Immature natural killer cell (primary cell): ENCODE measurements around the gene ATP8B4. TPM values are rescaled to one million over a fixed set of nuclear protein-coding genes. Genes with fewer than 3 reads are reported as not detected.

Experiments used
- DNase-seq, 3 donors: peaks; one replicate each; pipeline ENCODE4 v3.0.0; 2022; ENCODE audit warnings: mixed read lengths in 1 of 3
- H3K27ac Mint-ChIP-seq, 6 donors: one replicate each; pipeline ENCODE4 v1.8.0; 2020; ENCODE audit warnings: mixed read lengths in 6 of 6, mild to moderate bottlenecking in 5 of 6, inconsistent platforms in 4 of 6, moderate library complexity in 3 of 6
- H3K27me3 Mint-ChIP-seq, 3 donors: one replicate each; pipeline ENCODE4 v1.8.0; 2020 to 2021; ENCODE audit warnings: low read depth in 3 of 3, mild to moderate bottlenecking in 3 of 3, mixed read lengths in 3 of 3, moderate library complexity in 3 of 3, inconsistent platforms in 1 of 3
- H3K36me3 Mint-ChIP-seq, 3 donors: one replicate each; pipeline ENCODE4 v1.8.0; 2020; ENCODE audit warnings: mixed read lengths in 3 of 3, inconsistent platforms in 2 of 3, mild to moderate bottlenecking in 2 of 3
- H3K4me1 Mint-ChIP-seq, 2 donors: one replicate each; pipeline ENCODE4 v1.8.0; 2020; ENCODE audit warnings: inconsistent platforms in 2 of 2, mild to moderate bottlenecking in 2 of 2, mixed read lengths in 2 of 2, moderate library complexity in 1 of 2
- H3K4me3 Mint-ChIP-seq, 5 donors: one replicate each; pipeline ENCODE4 v1.8.0; 2020; ENCODE audit warnings: mild to moderate bottlenecking in 5 of 5, mixed read lengths in 5 of 5, inconsistent platforms in 3 of 5, moderate library complexity in 3 of 5
- H3K9me3 Mint-ChIP-seq, 6 donors: one replicate each; pipeline ENCODE4 v1.8.0; 2020; ENCODE audit warnings: mild to moderate bottlenecking in 6 of 6, mixed read lengths in 6 of 6, inconsistent platforms in 4 of 6, moderate library complexity in 3 of 6
- polyA plus RNA-seq, 3 donors: library from polyadenylated mRNA; unstranded; fragments of 300-500 nt; fragmentation: Illumina TruSeq; gene quantifications; one replicate each; pipeline ENCODE4 v1.2.3, GENCODE V29; 2021

Gene ATP8B4
- polyA plus RNA-seq, 3 donors from 2014 or later: 10.8 to 22.7 (median 18.5) TPM

DNA sequence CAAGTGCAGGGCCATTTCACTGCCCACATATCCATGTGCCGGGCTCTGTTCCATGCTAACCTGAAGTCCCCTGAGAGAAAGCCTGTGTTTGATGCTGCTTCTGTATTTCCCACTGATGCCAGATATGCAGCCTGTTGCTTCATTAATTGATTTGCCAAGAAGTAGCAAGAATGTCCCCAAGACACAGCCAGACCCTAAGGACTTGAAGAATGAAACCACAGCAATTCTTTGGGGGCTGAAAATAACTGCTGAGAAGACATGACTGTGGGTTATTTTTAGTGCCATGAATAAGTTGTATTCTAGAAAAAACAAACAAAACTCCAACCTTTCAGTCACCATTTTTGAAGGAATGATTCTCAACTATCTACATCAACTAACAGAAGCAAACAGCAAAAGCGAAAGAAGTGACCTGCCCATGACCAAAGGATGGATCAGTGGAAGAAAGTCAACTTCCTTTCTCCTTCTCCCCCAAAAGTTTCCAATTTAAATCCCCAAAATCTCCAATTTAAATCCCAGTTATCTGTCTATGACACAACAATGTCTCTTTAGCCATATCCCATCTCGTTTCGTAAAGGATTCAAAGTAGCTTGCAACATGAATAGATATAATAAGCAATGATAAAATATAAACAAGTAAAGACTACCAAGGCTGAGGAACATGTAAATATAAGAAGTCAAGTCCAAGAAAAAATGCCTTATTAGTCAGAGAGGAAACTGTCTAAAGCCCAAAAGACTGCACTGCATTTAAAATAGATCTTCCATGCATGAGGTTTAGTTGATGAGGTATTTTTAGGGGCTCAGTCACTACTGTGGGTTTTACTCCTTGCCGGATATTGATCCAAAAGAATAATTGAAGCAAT, 271.4 kb downstream of the ATP8B4 start:
- Mint-ChIP-seq H3K4me1 (peaks cover 0 to 24% of the 10 kb centered on the region in 2 donors), H3K4me3 (no peak overlapping the region), H3K36me3 (peaks cover 70 to 82% (median 73%) of the 10 kb centered on the region in 3 donors), H3K27ac (no peak overlapping the region), H3K27me3 (peaks cover 0 to 4% (median 3%) of the 10 kb centered on the region in 3 donors), H3K9me3 (peaks cover 2 to 11% (median 9%) of the 10 kb centered on the region in 6 donors)
- DNase-seq: no peak

DNA sequence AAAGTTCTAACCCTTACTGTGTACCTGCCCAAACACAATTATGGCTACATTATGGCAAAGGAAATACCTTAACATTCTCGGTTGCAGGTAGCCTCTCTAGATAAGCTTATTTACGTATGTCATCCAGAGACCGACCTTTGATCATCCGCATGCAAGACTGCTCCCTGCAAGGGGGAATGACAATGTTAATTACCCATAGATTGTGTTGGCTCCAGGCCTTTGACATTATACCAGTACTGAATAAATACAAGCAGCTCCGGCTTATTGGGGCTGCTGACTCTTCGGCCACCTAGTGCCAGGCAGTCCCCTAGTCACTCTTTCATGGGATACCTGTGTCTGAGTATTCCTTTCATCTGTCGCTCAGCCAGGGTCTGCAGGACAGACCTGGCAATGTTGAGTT, 274.6 kb downstream of the ATP8B4 start:
- Mint-ChIP-seq H3K27me3 (peaks cover 0 to 5% (median 4%) of the 10 kb centered on the region in 3 donors), H3K9me3 (peaks cover 11 to 35% (median 25%) of the 10 kb centered on the region in 6 donors), H3K36me3 (peaks cover 62 to 86% (median 74%) of the 10 kb centered on the region in 3 donors), H3K4me3 (no peak overlapping the region), H3K4me1 (peaks cover 0 to 14% of the 10 kb centered on the region in 2 donors), H3K27ac (no peak overlapping the region)
- no peak for DNase-seq

DNA sequence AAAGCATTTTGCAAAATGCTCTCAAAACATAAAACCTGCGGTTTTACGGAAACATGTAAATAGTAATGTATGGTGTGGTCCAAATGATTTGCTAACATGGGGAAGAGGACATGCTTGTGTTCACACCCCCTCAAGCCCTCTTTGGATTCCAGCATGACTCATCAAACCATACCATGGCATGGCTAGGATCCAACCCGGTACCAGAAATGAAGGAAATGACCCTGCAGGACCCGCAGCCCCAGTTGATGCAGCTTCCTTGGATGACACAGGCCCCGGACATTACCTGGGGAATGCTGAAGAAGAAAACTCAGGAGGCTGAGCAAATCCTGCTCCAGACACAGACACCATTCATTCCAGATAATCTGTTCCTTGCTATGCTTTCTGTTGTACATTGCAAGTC, 275.3 kb downstream of the ATP8B4 start:
- no peak overlapping the region for H3K4me3 Mint-ChIP-seq

DNA sequence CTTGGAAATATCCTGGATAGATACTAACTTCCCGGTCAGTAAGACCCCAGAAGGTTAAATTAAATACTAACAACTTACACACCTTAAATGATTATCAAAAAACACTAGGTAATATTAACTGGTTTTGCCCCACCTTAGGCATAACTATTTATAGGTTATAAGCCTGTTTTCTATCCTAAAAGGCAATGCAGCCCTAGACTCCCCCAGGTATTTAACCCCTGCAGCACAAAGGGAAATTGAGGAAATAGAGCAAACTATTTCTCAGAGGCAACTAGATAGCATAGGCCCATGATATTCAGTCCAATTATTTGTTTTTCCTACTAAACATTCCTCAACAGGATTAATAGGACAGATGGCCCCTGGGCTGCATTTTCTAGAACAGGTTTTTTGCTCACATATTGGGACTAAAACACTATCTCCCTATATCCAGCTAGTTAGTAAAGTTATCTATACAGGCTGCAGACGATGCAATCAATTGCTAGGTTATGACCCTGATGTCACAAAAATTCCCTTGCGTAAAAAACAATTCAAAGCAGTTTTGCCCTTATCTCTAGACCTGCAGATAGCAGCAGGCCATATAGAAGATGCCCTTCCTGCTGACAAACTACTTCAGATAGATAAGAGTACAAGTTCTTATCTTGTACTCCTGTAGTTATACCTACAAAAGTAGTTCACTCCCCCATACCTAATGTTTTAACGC, 276.9 kb downstream of the ATP8B4 start:
- DNase-seq: no peak
- no peak overlapping the region for H3K4me3 Mint-ChIP-seq
- H3K27me3 Mint-ChIP-seq: peaks cover 0 to 5% (median 4%) of the 10 kb centered on the region in 3 donors
- no peak overlapping the region for H3K27ac Mint-ChIP-seq
- peaks cover 22 to 55% (median 43%) of the 10 kb centered on the region in 6 donors for H3K9me3 Mint-ChIP-seq
- H3K36me3 Mint-ChIP-seq: peaks cover 67 to 87% (median 68%) of the 10 kb centered on the region in 3 donors
- no peaks in the 10 kb centered on the region for H3K4me1 Mint-ChIP-seq

More for the DNA sequence above, 275.3 kb downstream of the ATP8B4 start:
- no peak overlapping the region for H3K27ac Mint-ChIP-seq
- peaks cover 0 to 5% (median 4%) of the 10 kb centered on the region in 3 donors for H3K27me3 Mint-ChIP-seq
- peaks cover 17 to 41% (median 31%) of the 10 kb centered on the region in 6 donors for H3K9me3 Mint-ChIP-seq
- DNase-seq: no peak
- peaks cover 0 to 12% of the 10 kb centered on the region in 2 donors for H3K4me1 Mint-ChIP-seq
- peaks cover 66 to 91% (median 78%) of the 10 kb centered on the region in 3 donors for H3K36me3 Mint-ChIP-seq

DNA sequence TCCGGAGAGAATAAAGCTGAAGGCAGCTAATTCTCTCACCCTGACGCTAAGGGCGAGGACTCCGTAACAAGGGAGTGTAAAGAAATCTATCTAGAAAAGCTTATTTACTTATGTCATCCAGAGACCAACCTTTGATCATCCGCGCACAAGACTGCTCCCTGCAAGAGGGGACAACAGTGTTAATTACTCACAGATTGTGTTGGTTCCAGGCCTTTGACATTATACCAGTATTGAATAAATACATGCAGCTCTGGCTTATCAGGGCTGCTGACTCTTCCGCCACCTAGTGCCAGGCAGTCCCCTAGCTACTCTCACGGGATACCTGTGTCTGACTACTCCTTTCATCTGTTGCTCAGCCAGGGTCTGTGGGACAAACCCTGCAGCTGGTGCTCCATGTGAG, 286.5 kb downstream of the ATP8B4 start:
- Mint-ChIP-seq H3K27me3 (no peaks in the 10 kb centered on the region), H3K27ac (peak overlapping the region in 1 of 6 donors; percentile 38), H3K4me1 (peaks cover 0 to 11% of the 10 kb centered on the region in 2 donors), H3K4me3 (no peak overlapping the region), H3K9me3 (peaks cover 5 to 17% (median 10%) of the 10 kb centered on the region in 6 donors), H3K36me3 (peaks cover 0 to 14% (median 6%) of the 10 kb centered on the region in 3 donors)
- no peak for DNase-seq

DNA sequence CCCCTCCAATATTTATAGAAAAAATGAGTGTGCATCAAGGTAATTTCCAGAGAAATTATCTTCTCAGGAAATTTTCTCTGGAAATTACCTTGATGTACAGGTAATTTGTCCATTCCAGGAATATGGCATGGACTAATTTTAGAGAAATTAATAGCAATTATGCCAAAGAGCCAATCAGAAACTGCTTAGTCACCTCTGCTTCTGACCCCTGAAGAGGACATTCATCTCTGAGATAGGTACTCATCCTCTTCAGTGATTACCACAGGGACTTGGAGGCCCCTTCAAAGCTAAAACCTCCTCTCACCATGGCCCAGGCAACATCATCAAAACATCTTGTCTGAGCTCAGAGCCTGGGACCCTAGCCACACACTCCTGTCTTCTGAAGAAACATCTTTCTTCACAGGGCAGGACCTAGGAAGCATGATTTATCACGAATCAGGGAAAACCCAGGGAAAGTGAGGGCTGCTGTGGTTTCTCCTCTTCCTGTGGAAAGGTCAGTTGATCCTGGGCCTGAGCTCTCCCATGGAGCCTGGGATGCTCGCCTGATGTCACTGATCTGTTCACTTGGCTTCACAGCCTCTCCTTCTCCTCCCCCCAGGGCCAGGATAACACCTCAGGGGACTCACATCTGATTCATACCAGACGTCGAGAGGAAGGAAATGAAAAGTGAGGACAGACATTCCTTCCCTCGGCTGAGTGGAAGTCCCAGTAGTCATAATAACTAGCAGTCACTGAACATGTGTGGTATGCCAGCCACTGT, 287.6 kb downstream of the ATP8B4 start:
- no peak for DNase-seq
- no peak overlapping the region for H3K27ac Mint-ChIP-seq
- peaks cover 0 to 11% of the 10 kb centered on the region in 2 donors for H3K4me1 Mint-ChIP-seq
- H3K9me3 Mint-ChIP-seq: peaks cover 3 to 14% (median 7%) of the 10 kb centered on the region in 6 donors
- peaks cover 5 to 13% (median 11%) of the 10 kb centered on the region in 3 donors for H3K36me3 Mint-ChIP-seq
- no peaks in the 10 kb centered on the region for H3K27me3 Mint-ChIP-seq
- H3K4me3 Mint-ChIP-seq: no peak overlapping the region

DNA sequence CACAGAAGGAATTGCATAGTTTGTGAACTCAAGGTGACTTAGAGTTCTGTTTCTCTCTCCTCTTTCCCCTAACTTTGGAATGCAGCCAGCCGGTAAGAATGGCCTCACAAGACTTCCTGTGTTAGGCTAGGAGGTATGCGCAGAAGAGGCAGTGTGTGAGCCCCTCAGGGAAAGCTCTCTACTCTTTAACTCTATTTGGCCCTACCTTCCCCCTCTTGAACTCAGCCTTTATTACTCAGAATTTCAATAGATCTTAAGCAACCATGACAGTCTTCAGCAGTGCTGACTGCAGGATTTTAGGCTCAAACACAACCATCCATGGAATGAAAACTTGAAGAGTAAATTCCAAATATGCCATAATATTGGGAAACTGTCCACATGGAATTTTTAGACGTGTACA, 288.6 kb downstream of the ATP8B4 start:
- no peak for DNase-seq
- Mint-ChIP-seq H3K27ac (no peak overlapping the region), H3K4me3 (no peak overlapping the region), H3K4me1 (peaks cover 0 to 11% of the 10 kb centered on the region in 2 donors), H3K27me3 (no peaks in the 10 kb centered on the region), H3K36me3 (peaks cover 5 to 12% (median 8%) of the 10 kb centered on the region in 3 donors), H3K9me3 (peaks cover 0 to 9% (median under 1%) of the 10 kb centered on the region in 6 donors)

DNA sequence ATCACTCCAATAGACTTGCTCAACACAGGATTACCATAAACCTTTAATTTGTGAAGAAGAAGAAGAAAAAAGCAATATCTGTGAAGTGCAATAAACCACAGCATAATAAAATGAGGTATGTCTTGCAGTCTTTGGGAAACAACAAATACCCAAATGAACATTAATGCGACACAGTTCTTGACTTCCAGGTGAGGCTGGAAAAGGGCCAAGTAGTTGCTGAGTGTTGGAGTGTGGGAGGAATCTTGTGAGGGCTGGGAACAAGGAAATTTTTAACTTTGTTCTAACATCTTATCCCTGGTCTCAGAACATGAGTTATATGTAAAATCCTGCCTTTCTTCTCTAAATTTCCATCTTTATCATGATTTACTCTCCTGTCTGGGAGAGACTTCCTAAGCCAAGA, 291.7 kb downstream of the ATP8B4 start:
- no peak overlapping the region for H3K4me3 Mint-ChIP-seq
- H3K9me3 Mint-ChIP-seq: peaks cover 0 to 2% (median under 1%) of the 10 kb centered on the region in 6 donors
- peaks cover 0 to 3% (median 0%) of the 10 kb centered on the region in 3 donors for H3K27me3 Mint-ChIP-seq
- H3K4me1 Mint-ChIP-seq: peaks cover 0 to 5% of the 10 kb centered on the region in 2 donors
- H3K27ac Mint-ChIP-seq: no peak overlapping the region
- peaks cover 5 to 12% (median 8%) of the 10 kb centered on the region in 3 donors for H3K36me3 Mint-ChIP-seq
- DNase-seq: no peak

DNA sequence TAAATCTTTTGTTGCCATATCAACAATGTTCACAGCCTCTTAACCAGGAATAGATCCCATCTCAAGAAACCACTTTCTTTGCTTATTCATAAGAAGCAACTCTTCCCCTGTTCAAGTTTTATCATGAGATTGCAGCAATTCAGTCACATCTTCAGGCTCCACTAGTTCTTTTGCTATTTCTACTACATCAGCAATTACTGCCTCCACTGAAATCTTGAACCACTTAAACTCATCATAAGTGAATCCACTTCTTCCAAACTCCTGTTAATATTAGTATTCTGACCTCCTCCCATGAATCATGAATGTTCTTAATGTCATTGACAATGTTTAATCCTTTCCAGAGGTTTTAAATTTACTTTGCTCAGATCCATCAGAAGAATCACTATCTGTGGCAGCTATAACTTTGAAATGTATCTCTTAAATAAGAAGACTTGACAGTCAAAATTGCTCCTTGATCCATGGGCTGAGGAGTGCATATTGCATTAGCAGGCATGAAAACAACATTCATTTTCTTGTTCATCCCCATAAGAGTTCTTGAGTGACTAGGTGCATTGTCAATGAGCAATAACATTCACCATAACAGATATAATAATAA, 292.3 kb downstream of the ATP8B4 start:
- H3K36me3 Mint-ChIP-seq: peaks cover 5 to 12% (median 8%) of the 10 kb centered on the region in 3 donors
- no peak for DNase-seq
- peaks cover 0 to 3% (median 0%) of the 10 kb centered on the region in 3 donors for H3K27me3 Mint-ChIP-seq
- no peak overlapping the region for H3K4me3 Mint-ChIP-seq
- peaks cover 0 to 4% (median 0%) of the 10 kb centered on the region in 6 donors for H3K9me3 Mint-ChIP-seq
- no peak overlapping the region for H3K27ac Mint-ChIP-seq
- no peaks in the 10 kb centered on the region for H3K4me1 Mint-ChIP-seq

DNA sequence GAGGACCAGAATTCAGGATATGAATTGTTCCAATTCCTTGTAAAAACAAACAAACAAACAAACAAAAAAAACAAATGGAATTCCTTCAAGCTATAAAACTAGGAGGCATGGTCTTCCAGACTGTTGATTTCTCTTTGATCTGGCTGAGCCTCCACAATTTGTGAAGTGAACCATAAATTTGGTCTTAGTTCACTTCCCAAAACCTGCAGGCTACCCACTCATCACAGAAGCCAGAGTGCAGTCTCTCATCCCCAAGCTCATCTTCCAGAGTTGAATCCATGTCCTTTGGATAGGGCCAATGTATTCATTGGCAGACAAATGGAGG, 294.3 kb downstream of the ATP8B4 start:
- Mint-ChIP-seq H3K27ac (no peak overlapping the region), H3K27me3 (peaks cover 0 to 6% (median 3%) of the 10 kb centered on the region in 3 donors), H3K4me3 (no peak overlapping the region), H3K4me1 (no peaks in the 10 kb centered on the region), H3K9me3 (peaks cover 0 to 3% (median 0%) of the 10 kb centered on the region in 6 donors), H3K36me3 (peaks cover 5 to 12% (median 8%) of the 10 kb centered on the region in 3 donors)
- no peak for DNase-seq

DNA sequence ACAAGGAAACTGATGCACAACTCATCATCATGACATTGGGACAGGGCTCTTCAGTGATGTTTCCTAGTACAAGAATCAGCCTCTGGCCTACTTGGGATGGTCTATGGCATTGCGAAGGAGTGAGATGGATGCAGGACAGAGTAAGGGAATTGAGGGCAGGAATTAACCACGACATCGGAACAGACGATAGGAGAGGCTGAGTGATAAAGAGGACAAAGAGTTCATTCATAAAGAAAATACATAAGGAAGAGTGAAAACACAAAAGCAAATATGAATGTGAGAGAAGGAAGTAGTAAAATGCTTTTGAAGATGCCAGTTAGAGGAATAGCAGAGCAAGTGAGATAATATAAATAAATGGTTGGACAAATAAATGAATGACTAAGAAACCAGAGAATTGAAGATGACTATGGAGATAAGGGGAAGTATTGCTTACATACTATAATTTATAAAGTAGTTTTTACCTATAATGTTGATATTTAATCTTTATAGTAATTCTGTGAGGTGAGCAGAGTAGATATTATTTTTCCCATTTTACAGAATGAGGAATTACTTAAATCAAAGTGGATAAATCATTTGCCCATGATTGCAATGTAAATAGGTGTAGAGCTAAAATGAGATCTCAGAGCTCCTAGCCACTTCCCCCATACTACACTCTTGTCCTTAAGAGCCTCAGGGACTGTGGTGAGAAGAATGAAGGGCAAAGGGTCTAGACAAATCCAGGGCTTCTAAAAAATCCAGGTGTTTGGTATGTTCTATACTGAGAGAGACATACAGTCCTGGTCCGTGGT, 294.9 kb downstream of the ATP8B4 start:
- Mint-ChIP-seq H3K4me1 (no peaks in the 10 kb centered on the region), H3K4me3 (no peak overlapping the region), H3K27me3 (peaks cover 0 to 6% (median 3%) of the 10 kb centered on the region in 3 donors), H3K27ac (no peak overlapping the region), H3K36me3 (peaks cover 5 to 12% (median 6%) of the 10 kb centered on the region in 3 donors), H3K9me3 (peaks cover 0 to 3% (median 0%) of the 10 kb centered on the region in 6 donors)
- DNase-seq: no peak

DNA sequence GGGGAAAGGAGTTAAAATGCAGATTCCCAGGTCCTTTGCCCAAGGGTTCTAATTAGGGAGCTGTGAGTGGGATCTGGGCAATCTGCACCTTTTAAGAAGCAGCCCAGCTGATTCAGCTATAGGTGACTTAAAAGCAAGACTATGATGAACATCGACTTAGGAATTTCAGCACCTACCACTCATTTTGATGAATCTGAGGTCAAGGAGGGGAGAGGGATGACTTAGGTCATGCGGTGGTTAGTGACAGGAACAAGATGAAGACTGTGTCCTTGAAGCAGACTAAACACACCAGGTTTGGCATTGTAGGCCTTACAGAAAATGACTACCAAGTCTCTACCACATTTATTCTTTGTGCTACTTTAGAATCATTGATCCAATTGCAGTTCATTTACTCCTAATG, 301.9 kb downstream of the ATP8B4 start:
- Mint-ChIP-seq H3K9me3 (peaks cover 0 to 1% (median 0%) of the 10 kb centered on the region in 6 donors), H3K27ac (no peak overlapping the region), H3K36me3 (no peaks in the 10 kb centered on the region), H3K27me3 (peaks cover 0 to 6% (median 0%) of the 10 kb centered on the region in 3 donors), H3K4me1 (peaks cover 17 to 22% of the 10 kb centered on the region in 2 donors), H3K4me3 (no peak overlapping the region)
- DNase-seq: no peak
